ENCODE measurements around the gene HES1. TPM values are rescaled to one million over a fixed set of nuclear protein-coding genes. Genes with fewer than 3 reads are reported as not detected.

The HES1 gene
- total RNA-seq, 1 experiment from 2014 or later, result 21.6 TPM

Other genes starting within 250 kb of the HES1 start
- gene CPN2, start 215.2 kb downstream of the HES1 start, total RNA-seq (2014; rRNA removed; shearing (Covaris generic)), result not detected in 2 replicates
- 0.08 TPM in 1 of 2 replicates, not detected in the other for gene LRRC15, start 233.6 kb downstream of the HES1 start, total RNA-seq (2014; rRNA removed; shearing (Covaris generic))